Activated CD8-positive, alpha-beta memory T cell treated with anti-CD3 and anti-CD28 coated beads, Interleukin-2, amount 50 U/mL, for 48 hours (primary cell): ENCODE data around the gene KIF21B.

ENCODE experiments used
- DNase-seq: peaks from one replicate; pipeline ENCODE4 v3.0.0-alpha.2; 2020

Gene KIF21B

GRCh38 chr1:201023517-201023902 lies at the start of gene KIF21B:
Gene KIF21B (minus strand): TSS chr1:201023714. CDS start chr1:201023383, 331 bp downstream.
- DNase-seq = peak; percentile 95

- DNase-seq = no peak
These were observed 49.4 kb upstream of the KIF21B start for GRCh38 chr1:201072922-201073321.

GRCh38 chr1:201072149-201072548 lies 48.6 kb upstream of the KIF21B start:
- DNase-seq = no peak

- no peak for DNase-seq
These were observed 46.1 kb upstream of the KIF21B start for GRCh38 chr1:201069636-201070035.

GRCh38 chr1:201068976-201069375 lies 45.5 kb upstream of the KIF21B start:
- no peak for DNase-seq

GRCh38 chr1:201066986-201067385 lies 43.5 kb upstream of the KIF21B start:
- no peak for DNase-seq

GRCh38 chr1:201065686-201066085 lies 42.2 kb upstream of the KIF21B start:
- DNase-seq = no peak

- no peak for DNase-seq
These were observed 41.3 kb upstream of the KIF21B start for GRCh38 chr1:201064806-201065205.

- no peak for DNase-seq
These were observed 39.6 kb upstream of the KIF21B start for GRCh38 chr1:201063145-201063544.

- no peak for DNase-seq
These were observed 39.1 kb upstream of the KIF21B start for GRCh38 chr1:201062511-201063091.

GRCh38 chr1:201061886-201062285 lies 38.4 kb upstream of the KIF21B start:
- DNase-seq = no peak

- no peak for DNase-seq
These were observed 37.5 kb upstream of the KIF21B start for GRCh38 chr1:201061049-201061448.

GRCh38 chr1:201060586-201060985 lies 37.1 kb upstream of the KIF21B start:
- DNase-seq = no peak

GRCh38 chr1:201059871-201060555 lies 36.5 kb upstream of the KIF21B start:
- no peak for DNase-seq

GRCh38 chr1:201059401-201059800 lies 35.9 kb upstream of the KIF21B start:
- no peak for DNase-seq

GRCh38 chr1:201054091-201054543 lies 30.6 kb upstream of the KIF21B start:
- no peak for DNase-seq

- DNase-seq = no peak
These were observed 29.8 kb upstream of the KIF21B start for GRCh38 chr1:201053155-201053860.

GRCh38 chr1:201051399-201051798 lies 27.9 kb upstream of the KIF21B start:
- no peak for DNase-seq

GRCh38 chr1:201050515-201051277 lies 27.2 kb upstream of the KIF21B start:
- no peak for DNase-seq

- DNase-seq = no peak
These were observed 25.8 kb upstream of the KIF21B start for GRCh38 chr1:201049248-201049831.

GRCh38 chr1:201048521-201048920 lies 25.0 kb upstream of the KIF21B start:
- DNase-seq = no peak

- no peak for DNase-seq
These were observed 20.6 kb upstream of the KIF21B start for GRCh38 chr1:201044119-201044518.
